GM12872 (cell line): ENCODE results near the gene SPOPL.

Experiments
- CTCF ChIP-seq: IDR thresholded peaks from 3 replicates; pipeline ENCODE4 v1.5.1; 2011; ENCODE audit warnings: low read depth, mild to moderate bottlenecking, low read length, moderate library complexity; ENCODE audit not compliant: insufficient read depth

Gene SPOPL

DNA sequence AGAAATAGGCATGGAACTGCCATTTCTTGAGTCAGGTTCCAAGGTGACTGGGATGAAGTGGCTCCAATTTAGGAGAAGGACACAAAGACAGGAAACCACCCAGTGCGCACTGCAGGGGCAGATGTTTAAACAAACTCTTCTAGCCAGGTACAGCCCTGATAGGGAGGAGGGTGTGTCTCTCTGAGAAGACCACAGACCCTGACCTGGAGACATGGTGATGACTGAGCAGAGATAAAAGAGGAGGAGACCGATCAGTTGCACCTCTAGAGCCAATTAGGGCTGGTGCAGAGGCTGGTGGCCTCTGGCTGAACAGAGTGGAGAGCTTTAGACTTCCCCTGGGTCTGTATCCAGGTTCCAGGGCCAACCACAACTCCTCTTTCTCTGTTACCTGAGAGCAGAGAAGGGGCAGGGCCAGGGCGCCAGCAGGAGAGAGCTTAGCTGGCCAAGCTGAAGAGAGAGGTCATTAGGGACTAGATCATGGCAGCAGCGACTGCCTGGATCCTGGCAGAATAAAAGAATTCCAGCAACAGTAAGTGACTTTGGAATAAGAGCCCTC, 5.4 kb upstream of the SPOPL start:
- TF ChIP-seq CTCF: no peak

- TF ChIP-seq CTCF: no peak
These were observed 4.3 kb upstream of the SPOPL start for GRCh38 chr2:138497294-138497693.

GRCh38 chr2:138499684-138500083, 1.9 kb upstream of the SPOPL start:
- TF ChIP-seq CTCF: no peak

DNA sequence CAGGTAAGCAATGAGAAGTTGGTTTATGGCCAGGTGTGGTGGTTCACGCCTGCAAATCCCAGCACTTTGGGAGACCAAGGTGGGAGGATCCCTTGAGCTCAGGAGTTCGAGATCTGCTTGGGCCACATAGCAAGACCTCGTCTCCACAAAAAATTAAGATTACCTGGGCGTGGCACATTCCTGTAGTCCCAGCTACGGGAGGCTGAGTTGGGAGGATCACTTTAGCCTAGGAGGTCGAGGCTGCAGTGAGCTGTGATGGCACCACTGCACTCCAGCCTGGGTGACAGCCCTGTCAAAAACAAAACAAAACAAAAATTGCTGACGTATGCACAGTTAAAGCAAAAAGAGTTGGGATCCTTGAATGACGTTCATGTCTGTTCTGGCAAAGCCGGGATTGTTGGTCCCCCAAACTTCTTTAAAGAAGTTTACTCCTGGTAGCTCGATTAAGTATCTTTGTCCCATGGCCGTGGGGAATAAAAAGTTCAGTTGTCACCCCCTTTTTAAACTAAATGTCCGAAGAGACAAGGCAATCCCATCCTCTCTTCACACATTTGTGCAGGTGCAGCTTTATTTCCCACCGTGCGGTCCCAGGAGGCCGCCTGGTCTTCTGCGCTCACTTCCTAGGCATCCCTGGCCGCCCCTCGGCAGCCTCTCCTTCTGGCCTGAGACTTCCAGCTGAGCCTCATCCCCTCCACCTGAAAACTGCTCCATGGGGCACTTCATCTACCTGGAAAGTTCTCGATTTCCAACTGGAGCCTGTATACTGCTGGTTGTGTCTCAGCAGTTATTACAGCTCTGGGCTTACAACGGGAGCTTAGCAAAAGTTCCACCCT, 762 bp upstream of the SPOPL start:
- TF ChIP-seq CTCF: no peak

- no peak for TF ChIP-seq CTCF
These were observed 901 bp downstream of the SPOPL start for GRCh38 chr2:138502255-138503086.

DNA sequence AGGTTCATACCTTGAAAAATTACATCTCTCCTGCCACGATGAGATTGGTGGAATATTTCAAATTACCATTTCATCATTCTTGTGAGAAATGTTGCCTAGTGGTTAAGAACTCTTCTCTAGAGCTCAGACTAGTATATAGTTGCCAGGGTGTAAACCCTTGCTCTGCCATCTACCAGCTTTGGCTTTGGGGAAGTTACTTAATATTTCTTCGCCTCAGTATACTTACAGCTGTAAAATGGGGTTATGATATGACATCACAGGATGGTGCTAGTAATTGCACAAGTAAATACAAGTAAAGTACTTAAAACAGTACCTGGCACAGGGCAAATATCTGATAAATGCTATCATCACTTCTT, 1.5 kb downstream of the SPOPL start:
- TF ChIP-seq CTCF: no peak

- TF ChIP-seq CTCF: no peak
These were observed 2.1 kb downstream of the SPOPL start for GRCh38 chr2:138503652-138504051.
